Upper lobe of left lung (tissue), 6 donors: ENCODE results near the gene POU2F3. TPM values are rescaled to one million over a fixed set of nuclear protein-coding genes. Genes with fewer than 3 reads are reported as not detected.
A peak's percentile ranks its signal among the peaks of the same experiment; 100 is the strongest.

Experiments used
- ATAC-seq, 2 donors: fragments of 200-7000 bp; cut with Tn5 transposase; one replicate each; pipeline ENCODE4 v1.9.1; 2022; ENCODE audit warnings: mild to moderate bottlenecking in 2 of 2, moderate library complexity in 2 of 2; ENCODE audit not compliant: low FRiP score in 2 of 2
- DNase-seq, 2 donors: peaks; one replicate each; pipeline ENCODE4 v3.0.0-alpha.2; 2019 to 2020
- H3K27ac ChIP-seq, 4 donors: fragments of 200-600 bp; sonication (generic); one replicate each; pipeline ENCODE4 v1.5.1; 2016 to 2019
- H3K27me3 ChIP-seq, 4 donors: fragments of 200-600 bp; sonication (generic); one replicate each; pipeline ENCODE4 v1.5.1; 2017 to 2019
- H3K36me3 ChIP-seq, 4 donors: fragments of 200-600 bp; sonication (generic); one replicate each; pipeline ENCODE4 v1.5.1; 2016 to 2019
- H3K4me1 ChIP-seq, 4 donors: fragments of 200-600 bp; sonication (generic); one replicate each; pipeline ENCODE4 v1.5.1; 2018 to 2019
- H3K4me3 ChIP-seq, 4 donors: fragments of 200-600 bp; sonication (generic); one replicate each; pipeline ENCODE4 v1.5.1; 2017 to 2019; ENCODE audit warnings: mild to moderate bottlenecking in 2 of 4, moderate library complexity in 1 of 4
- H3K9me3 ChIP-seq, 4 donors: fragments of 200-600 bp; sonication (generic); one replicate each; pipeline ENCODE4 v1.5.1; 2018 to 2019
- CTCF ChIP-seq, 6 experiments: fragments of 450-650 bp in 4 of 6; fragments of 200-600 bp in 2 of 6; sonication (generic) in 2 of 6; IDR thresholded peaks; one replicate each; pipeline ENCODE4 v1.5.1; 2016 to 2019; ENCODE audit warnings: antibody characterized with exemption in 6 of 6
- EP300 ChIP-seq, 4 donors: sonication (generic); formaldehyde crosslinking; IDR thresholded peaks; one replicate each; pipeline ENCODE4 v1.5.1; 2017; ENCODE audit warnings: antibody characterized with exemption in 4 of 4, control low read depth in 2 of 4
- POLR2A ChIP-seq, 4 donors: fragments of 450-650 bp; IDR thresholded peaks; one replicate each; pipeline ENCODE4 v1.5.1; 2016 to 2017; ENCODE audit warnings: antibody characterized with exemption in 4 of 4, mild to moderate bottlenecking in 2 of 4
- POLR2AphosphoS5 ChIP-seq, 2 donors: sonication (generic); formaldehyde crosslinking; IDR thresholded peaks; one replicate each; pipeline ENCODE4 v1.5.1; 2017; ENCODE audit warnings: antibody characterized with exemption in 2 of 2
- WGBS, 2 donors: methylation state at CpG; one replicate each; pipeline ENCODE4 v1.1.5; 2017 to 2018; 5-methylcytosine and 5-hydroxymethylcytosine counted together
- total RNA-seq, 6 donors: library from RNA; depleted of rRNA in 4 of 6; stranded (reverse); fragments of >200 nt in 4 of 6; gene quantifications; one replicate each; pipeline versions ENCODE4 v1.1.0 to v1.2.1, GENCODE V29; 2016 to 2021
- donor health status: DM: no; HTN: no; CAD: no; lungs with moderate emphysema.
- donor health status: DM: no; HTN: yes; CAD: no; lungs with severe emphysema.

POU2F3 gene
- total RNA-seq, 6 donors from 2014 or later: 1.7 to 21.0 (median 3.5) TPM

GRCh38 chr11:120241277-120241676, 1.3 kb downstream of the POU2F3 start:
- DNase-seq: peak in 1 of 2 donors; percentile 87
- ATAC-seq: peak; percentile 27 to 38
- Histone ChIP-seq H3K4me1 (peaks cover 0 to 10% (median 5%) of the 10 kb centered on the region in 4 donors), H3K4me3 (no peak overlapping the region), H3K9me3 (no peaks in the 10 kb centered on the region), H3K27ac (peak overlapping the region in 1 of 4 donors; percentile 57), H3K27me3 (peaks cover 0 to 8% (median 7%) of the 10 kb centered on the region in 4 donors), H3K36me3 (no peaks in the 10 kb centered on the region)
- TF ChIP-seq POLR2A (IDR thresholded peaks at IDR 0.05) (no peak), EP300 (IDR thresholded peaks at IDR 0.05) (peak in 1 of 4 donors; percentile 53), CTCF (IDR thresholded peaks at IDR 0.05) (no peak), POLR2AphosphoS5 (IDR thresholded peaks at IDR 0.05) (no peak)
- 60 to 69% methylated on average over 7 of the region's 7 CpGs for WGBS, 2 donors

GRCh38 chr11:120243221-120243620, 3.3 kb downstream of the POU2F3 start:
- H3K9me3 ChIP-seq: no peaks in the 10 kb centered on the region

DNA sequence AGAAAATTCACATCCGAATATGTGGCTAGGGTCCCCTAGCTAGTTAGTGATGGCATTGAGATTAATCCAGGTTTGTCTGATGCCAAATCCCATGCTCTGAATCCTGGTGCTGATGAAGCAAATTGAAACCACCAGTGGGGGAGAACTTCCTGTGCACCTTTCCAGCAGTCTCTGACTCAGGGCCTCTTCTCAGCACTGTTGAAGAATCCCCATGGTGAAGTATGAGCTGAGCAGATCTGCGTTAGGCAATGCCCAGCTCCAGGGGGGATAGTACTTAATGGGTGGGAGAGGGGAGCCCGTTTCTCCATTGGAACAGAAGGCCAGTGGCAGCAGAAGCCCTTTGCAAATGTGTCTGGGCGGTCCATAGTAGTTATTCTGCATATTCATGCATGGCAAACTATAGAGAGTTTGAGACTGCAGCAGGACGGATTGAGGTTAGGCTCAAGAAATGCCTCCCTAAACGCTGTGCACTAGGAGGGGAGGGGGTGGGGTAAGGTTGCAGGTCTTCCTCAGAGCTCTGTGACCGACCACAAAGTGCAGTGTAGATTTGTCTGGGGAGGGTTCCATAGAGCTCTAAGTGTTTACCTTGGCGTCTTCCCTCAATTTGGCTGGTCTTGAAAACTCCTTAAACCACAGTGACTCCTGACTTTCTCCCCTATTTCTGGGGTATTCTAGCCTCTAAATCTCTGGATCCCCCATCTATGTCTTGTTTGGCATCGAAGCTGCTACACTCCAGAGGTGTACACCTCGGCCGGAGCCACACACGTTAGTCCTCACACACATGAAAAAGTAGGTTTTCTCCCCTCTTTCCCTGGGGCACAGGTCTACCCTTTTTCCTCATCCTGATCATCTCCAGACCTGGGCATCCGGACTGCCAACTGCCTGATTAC, 4.8 kb downstream of the POU2F3 start:
- H3K27me3 ChIP-seq: peaks cover 0 to 8% (median 6%) of the 10 kb centered on the region in 4 donors

More at GRCh38 chr11:120243221-120243620, 3.3 kb downstream of the POU2F3 start:
- TF ChIP-seq EP300 (IDR thresholded peaks at IDR 0.05) (no peak), CTCF (IDR thresholded peaks at IDR 0.05) (no peak), POLR2AphosphoS5 (IDR thresholded peaks at IDR 0.05) (no peak), POLR2A (IDR thresholded peaks at IDR 0.05) (no peak)
- ATAC-seq: no peak
- H3K4me1 ChIP-seq: peaks cover 0 to 10% (median 5%) of the 10 kb centered on the region in 4 donors
- no peak overlapping the region for H3K4me3 ChIP-seq
- H3K27me3 ChIP-seq: peaks cover 0 to 8% (median 7%) of the 10 kb centered on the region in 4 donors
- no peak for DNase-seq
- no peak overlapping the region for H3K27ac ChIP-seq
- WGBS, 2 donors: 76 to 87% methylated on average over 3 to 4 of the region's 4 CpGs
- H3K36me3 ChIP-seq: no peaks in the 10 kb centered on the region

GRCh38 chr11:120245434-120245833, 5.5 kb downstream of the POU2F3 start:
- ATAC-seq: no peak
- H3K36me3 ChIP-seq: no peaks in the 10 kb centered on the region
- peaks cover 0 to 5% (median under 1%) of the 10 kb centered on the region in 4 donors for H3K4me1 ChIP-seq
- H3K27ac ChIP-seq: no peak overlapping the region
- H3K4me3 ChIP-seq: no peak overlapping the region
- TF ChIP-seq POLR2AphosphoS5 (IDR thresholded peaks at IDR 0.05) (no peak), EP300 (IDR thresholded peaks at IDR 0.05) (no peak), CTCF (IDR thresholded peaks at IDR 0.05) (no peak)
- peaks cover 0 to under 1% (median 0%) of the 10 kb centered on the region in 4 donors for H3K27me3 ChIP-seq
- no peaks in the 10 kb centered on the region for H3K9me3 ChIP-seq
- DNase-seq: no peak
- 57 to 63% methylated on average over 1 of the region's 1 CpG for WGBS, 2 donors

More for the DNA sequence above, 4.8 kb downstream of the POU2F3 start:
- Histone ChIP-seq H3K36me3 (no peaks in the 10 kb centered on the region), H3K4me1 (peaks cover 0 to 9% (median 5%) of the 10 kb centered on the region in 4 donors), H3K4me3 (no peak overlapping the region), H3K9me3 (no peaks in the 10 kb centered on the region), H3K27ac (no peak overlapping the region)
- DNase-seq: no peak
- WGBS, 2 donors: 47 to 57% methylated on average over 10 to 13 of the region's 13 CpGs
- TF ChIP-seq POLR2AphosphoS5 (IDR thresholded peaks at IDR 0.05) (no peak), CTCF (IDR thresholded peaks at IDR 0.05) (no peak), POLR2A (IDR thresholded peaks at IDR 0.05) (no peak), EP300 (IDR thresholded peaks at IDR 0.05) (no peak)
- ATAC-seq: no peak
